Left lung (tissue), 10 donors: ENCODE results near the gene CCDC85A. TPM values are rescaled to one million over a fixed set of nuclear protein-coding genes. Genes with fewer than 3 reads are reported as not detected.
A peak's percentile ranks its signal among the peaks of the same experiment; 100 is the strongest.

Experiments used
- ATAC-seq: fragments of 200-7000 bp; cut with Tn5 transposase; one replicate; pipeline ENCODE4 v1.9.1; 2020; ENCODE audit warnings: moderate library complexity
- DNase-seq, 4 donors: peaks; one replicate each; pipeline ENCODE4 v3.0.0-alpha.2; 2013 to 2020
- H3K27ac ChIP-seq, 2 donors: fragments of 200-600 bp; sonication (generic) in 1 of 2; one replicate each; pipeline versions ENCODE4 v1.5.0 to v1.8.0; 2020 to 2021
- H3K27me3 ChIP-seq, 2 donors: fragments of 200-600 bp; sonication (generic) in 1 of 2; one replicate each; pipeline versions ENCODE4 v1.5.0 to v1.8.0; 2020 to 2021
- H3K36me3 ChIP-seq, 2 donors: fragments of 200-600 bp; sonication (generic) in 1 of 2; one replicate each; pipeline versions ENCODE4 v1.5.0 to v1.8.0; 2020 to 2021
- H3K4me1 ChIP-seq, 2 donors: fragments of 200-600 bp; one replicate each; pipeline ENCODE4 v1.8.0; 2021
- H3K4me3 ChIP-seq, 2 donors: fragments of 200-600 bp; sonication (generic) in 1 of 2; one replicate each; pipeline versions ENCODE4 v1.5.0 to v1.8.0; 2020 to 2021; ENCODE audit warnings: mild to moderate bottlenecking in 1 of 2
- H3K9me3 ChIP-seq, 2 donors: fragments of 200-600 bp; sonication (generic) in 1 of 2; one replicate each; pipeline versions ENCODE4 v1.5.0 to v1.8.0; 2020 to 2021
- intact Hi-C, 2 donors: fragments of 100-400 bp; cut with DNase I; formaldehyde crosslinking; loops; one replicate each; pipeline versions ENCODE4 v1.11.2 to v1.14.2; 2022
- polyA plus RNA-seq, 6 donors: library from polyadenylated mRNA; unstranded; fragments of 120-200 nt; gene quantifications; one replicate each; pipeline ENCODE4 v1.2.1, GENCODE V29; 2013; ENCODE audit not compliant: insufficient read length in 6 of 6
- total RNA-seq, 2 donors: library from RNA; stranded (reverse); fragmentation: NEBNext Ultra II Directional; extraction: Animal tissue kit (Norgen Biotek cat#: 25700); gene quantifications; one replicate each; pipeline ENCODE4 v1.2.1, GENCODE V29; 2021
- TF ChIP-seq, protein P1 (sequence below), 2 donors: fragments of 200-600 bp; sonication (generic) in 1 of 2; IDR thresholded peaks; one replicate each; pipeline versions ENCODE4 v1.5.0 to v1.8.0; 2021; ENCODE audit warnings: antibody characterized with exemption in 2 of 2
- donor health status: DM: no; HTN: yes; CAD: no.
- donor health status: DM: no; HTN: no; CAD: no.

CCDC85A gene
- total and polyA plus RNA-seq, 8 donors = 1.2 to 8.7 (median 2.2) TPM

DNA sequence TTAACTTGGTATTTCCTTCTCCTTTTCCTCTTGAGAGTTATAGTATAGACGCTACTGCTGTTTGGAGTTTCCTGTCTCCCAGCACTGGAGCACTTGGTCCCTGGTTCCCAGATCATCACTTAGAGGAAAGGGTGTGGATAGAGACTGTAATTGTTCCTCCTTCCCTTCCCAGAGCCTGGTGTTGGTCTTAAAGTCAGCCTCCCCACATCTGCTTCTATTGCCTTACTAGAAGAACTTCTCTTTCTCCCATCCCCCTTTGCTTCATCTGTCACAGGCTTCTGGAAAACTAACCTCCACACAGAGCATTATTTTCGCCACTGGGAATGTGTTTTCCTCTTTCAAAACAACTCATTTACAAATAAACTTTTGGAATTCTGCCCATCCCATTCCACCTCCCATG, 131.0 kb downstream of the CCDC85A start:
- Histone ChIP-seq H3K9me3 (no peaks in the 10 kb centered on the region), H3K27me3 (no peaks in the 10 kb centered on the region), H3K4me1 (no peaks in the 10 kb centered on the region), H3K4me3 (no peak overlapping the region), H3K36me3 (no peaks in the 10 kb centered on the region), H3K27ac (peak overlapping the region in 1 of 2 donors; percentile 42)
- ATAC-seq = no peak
- intact Hi-C loops = no loop called here
- TF ChIP-seq, protein P1, sequence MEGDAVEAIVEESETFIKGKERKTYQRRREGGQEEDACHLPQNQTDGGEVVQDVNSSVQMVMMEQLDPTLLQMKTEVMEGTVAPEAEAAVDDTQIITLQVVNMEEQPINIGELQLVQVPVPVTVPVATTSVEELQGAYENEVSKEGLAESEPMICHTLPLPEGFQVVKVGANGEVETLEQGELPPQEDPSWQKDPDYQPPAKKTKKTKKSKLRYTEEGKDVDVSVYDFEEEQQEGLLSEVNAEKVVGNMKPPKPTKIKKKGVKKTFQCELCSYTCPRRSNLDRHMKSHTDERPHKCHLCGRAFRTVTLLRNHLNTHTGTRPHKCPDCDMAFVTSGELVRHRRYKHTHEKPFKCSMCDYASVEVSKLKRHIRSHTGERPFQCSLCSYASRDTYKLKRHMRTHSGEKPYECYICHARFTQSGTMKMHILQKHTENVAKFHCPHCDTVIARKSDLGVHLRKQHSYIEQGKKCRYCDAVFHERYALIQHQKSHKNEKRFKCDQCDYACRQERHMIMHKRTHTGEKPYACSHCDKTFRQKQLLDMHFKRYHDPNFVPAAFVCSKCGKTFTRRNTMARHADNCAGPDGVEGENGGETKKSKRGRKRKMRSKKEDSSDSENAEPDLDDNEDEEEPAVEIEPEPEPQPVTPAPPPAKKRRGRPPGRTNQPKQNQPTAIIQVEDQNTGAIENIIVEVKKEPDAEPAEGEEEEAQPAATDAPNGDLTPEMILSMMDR (IDR thresholded peaks at IDR 0.05) = no peak
- DNase-seq = peak in 1 of 4 donors; percentile 5

DNA sequence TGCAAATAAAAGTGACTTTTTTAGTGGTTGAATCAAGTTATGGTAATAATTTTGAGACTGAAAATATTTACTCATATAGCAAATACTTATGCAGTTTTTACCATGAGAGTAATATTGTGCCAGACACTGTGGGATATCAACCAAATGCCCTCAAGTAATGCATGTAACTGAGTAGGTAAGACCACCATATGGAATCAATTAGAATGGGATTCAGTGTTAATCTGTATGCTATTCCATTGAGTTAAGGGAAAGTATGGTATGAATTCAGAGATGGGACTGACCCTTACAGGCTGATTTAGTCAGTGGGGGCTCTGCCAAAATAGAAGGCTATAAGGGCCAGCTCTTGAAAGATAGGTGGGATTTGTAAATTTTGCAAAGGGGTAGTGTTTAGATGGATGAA, 131.6 kb downstream of the CCDC85A start:
- Histone ChIP-seq H3K36me3 (no peaks in the 10 kb centered on the region), H3K4me3 (no peak overlapping the region), H3K9me3 (no peaks in the 10 kb centered on the region), H3K4me1 (no peaks in the 10 kb centered on the region), H3K27ac (peak overlapping the region in 1 of 2 donors; percentile 34), H3K27me3 (no peaks in the 10 kb centered on the region)
- DNase-seq (no peak), ATAC-seq (no peak)
- intact Hi-C loops = no loop called here
- TF ChIP-seq, protein P1 (IDR thresholded peaks at IDR 0.05) = no peak

DNA sequence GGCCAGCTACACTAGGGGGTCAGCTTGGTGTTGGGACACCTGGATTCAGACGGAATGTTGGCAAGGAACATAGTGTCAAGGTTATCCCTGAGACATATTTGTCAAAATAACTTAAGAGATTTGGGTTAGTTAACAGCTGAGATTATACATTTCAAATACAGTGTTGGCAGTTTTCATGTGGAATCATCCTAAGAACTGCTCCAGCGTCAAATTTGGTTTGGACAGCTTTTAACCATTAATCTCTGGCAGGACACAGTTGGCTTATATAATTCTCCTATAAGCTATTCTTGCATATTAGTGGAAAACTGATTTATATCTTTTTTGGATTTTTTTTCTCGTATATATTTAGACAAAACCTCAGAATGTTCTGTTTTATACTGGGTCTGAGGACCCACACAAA, 132.2 kb downstream of the CCDC85A start:
- H3K4me1 ChIP-seq = no peaks in the 10 kb centered on the region
- H3K27me3 ChIP-seq = no peaks in the 10 kb centered on the region
- TF ChIP-seq, protein P1 (IDR thresholded peaks at IDR 0.05) = no peak
- no peak overlapping the region for H3K4me3 ChIP-seq
- ATAC-seq (no peak), DNase-seq (no peak)
- no peaks in the 10 kb centered on the region for H3K36me3 ChIP-seq
- no peak overlapping the region for H3K27ac ChIP-seq
- intact Hi-C loops = no loop called here
- H3K9me3 ChIP-seq = no peaks in the 10 kb centered on the region

DNA sequence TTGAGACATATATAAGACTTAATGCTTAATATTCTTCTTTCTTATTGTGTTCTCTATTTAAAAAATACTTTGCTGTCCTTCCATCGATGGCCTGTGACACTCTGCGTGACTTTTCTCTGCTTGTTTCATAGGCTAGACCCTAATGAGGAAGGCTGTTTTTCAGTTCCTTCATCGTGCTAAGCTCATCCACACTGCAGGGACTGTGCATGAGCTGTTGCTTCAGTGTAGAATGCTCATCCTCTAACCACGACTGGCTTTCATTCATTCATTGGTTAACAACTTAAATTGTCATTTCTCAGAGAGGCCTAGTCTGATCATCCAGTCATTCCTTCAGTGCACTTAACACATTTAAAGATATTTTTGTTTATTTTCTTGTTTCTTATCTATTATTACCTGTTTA, 134.4 kb downstream of the CCDC85A start:
- ATAC-seq = no peak
- H3K36me3 ChIP-seq = no peaks in the 10 kb centered on the region
- TF ChIP-seq, protein P1 (IDR thresholded peaks at IDR 0.05) = no peak
- no peak overlapping the region for H3K27ac ChIP-seq
- H3K27me3 ChIP-seq = no peaks in the 10 kb centered on the region
- H3K4me1 ChIP-seq = no peaks in the 10 kb centered on the region
- no peak overlapping the region for H3K4me3 ChIP-seq
- intact Hi-C loops = no loop called here
- no peak for DNase-seq
- H3K9me3 ChIP-seq = peaks cover 0 to 12% of the 10 kb centered on the region in 2 donors

DNA sequence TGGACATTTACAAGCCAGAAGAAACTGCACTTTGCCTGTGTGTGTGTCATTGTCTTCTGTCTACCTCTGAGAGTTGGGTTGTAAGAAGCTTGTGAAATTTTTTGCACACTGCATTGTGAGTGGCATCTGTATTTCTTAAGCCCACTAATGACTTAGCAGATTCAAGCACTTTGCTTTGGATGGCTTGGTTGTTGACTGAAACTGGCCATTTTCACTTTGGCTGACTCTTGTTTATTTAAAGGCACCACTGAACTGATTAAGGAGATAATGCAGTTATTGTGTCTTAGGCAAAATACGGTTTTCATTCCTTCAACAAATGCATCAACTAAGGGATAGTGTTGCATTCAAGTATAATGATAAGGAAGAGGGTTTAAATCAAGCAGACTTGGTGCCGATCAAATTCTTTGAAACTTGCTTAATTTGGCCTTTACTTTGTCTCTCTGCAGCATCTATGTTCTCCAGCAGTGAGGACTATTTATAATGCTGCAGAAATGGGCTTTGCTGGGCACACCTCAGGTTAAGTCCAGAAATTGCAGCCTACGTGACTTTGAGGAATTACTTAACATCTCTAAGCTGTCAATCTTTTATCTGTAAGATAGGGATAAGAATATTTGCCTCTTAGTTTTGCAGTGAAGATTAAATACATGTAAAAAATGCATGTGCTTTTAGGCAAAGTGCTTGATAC, 142.0 kb downstream of the CCDC85A start:
- no peaks in the 10 kb centered on the region for H3K27me3 ChIP-seq
- TF ChIP-seq, protein P1 (IDR thresholded peaks at IDR 0.05) = no peak
- no peak overlapping the region for H3K27ac ChIP-seq
- no peaks in the 10 kb centered on the region for H3K36me3 ChIP-seq
- no peaks in the 10 kb centered on the region for H3K4me1 ChIP-seq
- H3K9me3 ChIP-seq = peaks cover 0 to 12% of the 10 kb centered on the region in 2 donors
- ATAC-seq (no peak), DNase-seq (no peak)
- intact Hi-C loops = no loop called here
- H3K4me3 ChIP-seq = no peak overlapping the region
